HepG2 (cell line): Measurements from ENCODE around the gene SDR9C7. TPM values are rescaled to one million over a fixed set of nuclear protein-coding genes. Genes with fewer than 3 reads are reported as not detected.

Experiments used
- ATAC-seq: fragments of 200-7000 bp; cut with Tn5 transposase; 3 replicates; pipeline ENCODE4 v1.9.1; 2020; ENCODE audit warnings: mild to moderate bottlenecking, moderate library complexity
- BruUV-seq: library from RNA; stranded (reverse); fragments of 400-500 nt; replicated peaks from 2 replicates; lab custom pipeline; 2021; lab: Mats Ljungman, UMichigan
- CTCF ChIA-PET: fragments of 300-600 bp; formaldehyde crosslinking; extraction: SDS; loops from one replicate; lab custom pipeline; 2021; ENCODE audit warnings: low total read pairs, inconsistent platforms, low intra/inter-chr PET ratio; lab: Yijun Ruan, JAX
- POLR2A ChIA-PET: fragments of 350-600 bp; sonication (Branson Sonifier 250); formaldehyde crosslinking; loops from one replicate; lab custom pipeline; 2020; ENCODE audit warnings: antibody characterized with exemption, inconsistent platforms; lab: Yijun Ruan, JAX
- DNase-seq: peaks from one replicate; pipeline ENCODE4 v3.0.0-alpha.2; 2015; ENCODE audit warnings: low spot score
- FAIRE-seq: peaks from 3 replicates; lab custom pipeline; 2011; peaks lifted over from hg19 to GRCh38; lab: Jason Lieb, UNC
- H2AFZ ChIP-seq: one replicate; pipeline ENCODE4 v1.6.1; 2011; ENCODE audit warnings: low read length, inconsistent platforms
- H3K27ac ChIP-seq: fragments of 300-600 bp; 3 replicates; pipeline ENCODE4 v1.8.0; 2011; ENCODE audit warnings: mixed run types, mild to moderate bottlenecking, mixed read lengths, low read length, inconsistent platforms; ENCODE audit not compliant: insufficient read depth; ENCODE audit errors: extremely low read length
- H3K27me3 ChIP-seq, 2 experiments: fragments of 200-600 bp in 1 of 2; 2 replicates in 1 of 2; 3 replicates in 1 of 2; pipeline versions ENCODE4 v1.6.0 to v1.8.0; 2011; ENCODE audit warnings: low read length in 2 of 2, mild to moderate bottlenecking in 2 of 2, moderate library complexity in 2 of 2, inconsistent platforms in 1 of 2; ENCODE audit not compliant: insufficient read depth in 2 of 2, control insufficient read depth in 1 of 2
- H3K36me3 ChIP-seq, 2 experiments: fragments of 200-600 bp in 1 of 2; replicated peaks in 1 of 2; 2 replicates in 1 of 2; 3 replicates in 1 of 2; pipeline versions ENCODE4 v1.5.1 to v1.8.0; 2011; ENCODE audit warnings: low read length in 2 of 2, inconsistent platforms in 1 of 2; ENCODE audit not compliant: insufficient read depth in 2 of 2, control insufficient read depth in 1 of 2
- H3K4me1 ChIP-seq: 2 replicates; pipeline ENCODE4 v1.5.1; 2012; ENCODE audit warnings: low read length, inconsistent platforms; ENCODE audit not compliant: insufficient read depth
- H3K4me2 ChIP-seq: 2 replicates; pipeline ENCODE4 v1.6.0; 2011; ENCODE audit warnings: low read depth, low read length, inconsistent platforms
- H3K4me3 ChIP-seq, 3 experiments: fragments of 200-600 bp in 1 of 3; sonication (generic), shearing (Covaris generic) in 1 of 3; replicated peaks in 1 of 3; 2 replicates each; pipeline ENCODE4 v1.5.1; 2011 to 2016; ENCODE audit warnings: low read length in 3 of 3, inconsistent platforms in 2 of 3, low read depth in 2 of 3, mild to moderate bottlenecking in 2 of 3, control low read depth in 1 of 3, mixed read lengths in 1 of 3; ENCODE audit not compliant: insufficient read depth in 1 of 3
- H3K79me2 ChIP-seq: one replicate; pipeline ENCODE4 v1.6.1; 2011; ENCODE audit warnings: low read length, inconsistent platforms; ENCODE audit not compliant: insufficient read depth
- H3K9ac ChIP-seq: 2 replicates; pipeline ENCODE4 v1.6.0; 2011; ENCODE audit warnings: mild to moderate bottlenecking, low read depth, low read length, inconsistent platforms; ENCODE audit not compliant: insufficient read depth
- H3K9me3 ChIP-seq: 2 replicates; pipeline ENCODE4 v1.5.1; 2012; ENCODE audit warnings: mild to moderate bottlenecking, low read length
- H4K20me1 ChIP-seq: 2 replicates; pipeline ENCODE4 v1.6.0; 2011; ENCODE audit warnings: inconsistent platforms, mild to moderate bottlenecking, low read length, moderate library complexity; ENCODE audit not compliant: insufficient read depth
- ARNT ChIP-seq: fragments of 450-650 bp; IDR thresholded peaks from 2 replicates; pipeline ENCODE4 v1.6.1; 2017
- DMAP1 ChIP-seq: IDR thresholded peaks from 2 replicates; pipeline ENCODE4 v1.6.1; 2016
- FOXM1 ChIP-seq: sonication (generic); formaldehyde crosslinking; IDR thresholded peaks from 2 replicates; pipeline ENCODE4 v1.5.0; 2020; ENCODE audit warnings: missing genetic modification reagents
- MBNL3 ChIP-seq: fragments of 250-450 bp; sonication (Bioruptor Pico); conservative IDR thresholded peaks from 2 replicates; pipeline ENCODE4 v1.8.0; 2022; ENCODE audit warnings: mild to moderate bottlenecking, inconsistent platforms
- MEIS2 ChIP-seq: sonication (generic); formaldehyde crosslinking; IDR thresholded peaks from 2 replicates; pipeline ENCODE4 v1.9.0; 2021; ENCODE audit warnings: mild to moderate bottlenecking, missing genetic modification reagents
- POLR2G ChIP-seq: fragments of 200-400 bp; formaldehyde crosslinking; IDR thresholded peaks from 2 replicates; pipeline ENCODE4 v1.6.1; 2018; ENCODE audit warnings: mild to moderate bottlenecking, low read depth, low read length, moderate library complexity
- ZNF282 ChIP-seq: fragments of 450-650 bp; IDR thresholded peaks from 2 replicates; pipeline ENCODE4 v1.6.1; 2018; ENCODE audit not compliant: partially characterized antibody
- ZNF562 ChIP-seq: sonication (generic); formaldehyde crosslinking; IDR thresholded peaks from 2 replicates; pipeline ENCODE4 v1.8.0; 2022; ENCODE audit warnings: missing genetic modification reagents, borderline replicate concordance
- ZNF850 ChIP-seq: sonication (generic); formaldehyde crosslinking; conservative IDR thresholded peaks from 2 replicates; pipeline ENCODE4 v1.9.0; 2021; ENCODE audit warnings: mild to moderate bottlenecking, missing genetic modification reagents
- WGBS: methylation state at CpG from one replicate; pipeline ENCODE4 v1.1.6; 2017; ENCODE audit warnings: low lambda C conversion rate; 5-methylcytosine and 5-hydroxymethylcytosine counted together
- in situ Hi-C: cut with HindIII; loops from 2 replicates; pipeline ENCODE4 v1.10.0; 2017; ENCODE audit warnings: low pct_unique_long_range_greater_than_20kb; ENCODE audit not compliant: extremely low pct_ligation_motif_present
- intact Hi-C: fragments of 100-400 bp; cut with micrococcal nuclease; formaldehyde crosslinking; loops from one replicate; pipeline ENCODE4 v1.10.0; 2022; ENCODE audit not compliant: unreplicated experiment
- polyA plus RNA-seq, 8 experiments: library from polyadenylated mRNA; depleted of rRNA in 3 of 8; stranded (reverse) in 7 of 8; unstranded in 1 of 8; fragments of >200 nt; fragmentation: Illumina TruSeq in 4 of 8; extraction: Trizol in 4 of 8; gene quantifications; 2 replicates each; pipeline versions ENCODE4 v1.2.1 to v1.2.3, GENCODE V29; 2011 to 2016; ENCODE audit warnings: low read depth in 4 of 8, missing spikeins in 1 of 8, mixed read lengths in 1 of 8; ENCODE audit not compliant: insufficient read depth in 1 of 8
- total RNA-seq, 5 experiments: library from RNA; depleted of rRNA; stranded (reverse); fragments of >200 nt; fragmentation: Illumina TruSeq; extraction: Trizol; gene quantifications; 2 replicates each; pipeline ENCODE4 v1.2.3, GENCODE V29; 2016; ENCODE audit warnings: low read depth in 1 of 5
- TF ChIP-seq, protein P1 (sequence below): sonication (generic); formaldehyde crosslinking; IDR thresholded peaks from 2 replicates; pipeline ENCODE4 v1.5.1; 2020; ENCODE audit warnings: missing genetic modification reagents, mild to moderate bottlenecking, borderline replicate concordance
- TF ChIP-seq, protein P2 (sequence below): sonication (generic); formaldehyde crosslinking; IDR thresholded peaks from 2 replicates; pipeline ENCODE4 v1.8.1; 2023; ENCODE audit warnings: missing genetic modification reagents, inconsistent platforms, borderline replicate concordance

The SDR9C7 gene
- total and polyA plus RNA-seq, 2 of the 13 experiments (the other 11 are each of a cell fraction or from before 2014, with no cell fraction given) = 0.04 TPM; not detected in 1

- TF ChIP-seq ZNF850 (CRISPR knock-in tag) (no peak), ARNT (no peak), ZNF282 (no peak), FOXM1 (CRISPR knock-in tag) (no peak)
Measured at GRCh38 chr12:56932867-56933266, 1.3 kb downstream of the SDR9C7 start (continued).

- H2AFZ ChIP-seq = no peak overlapping the region
- 70% methylated on average over 5 of the region's 5 CpGs for WGBS
- peaks cover 33% of the 10 kb centered on the region for H3K4me1 ChIP-seq
- in situ Hi-C loops = no loop called here
- H3K9ac ChIP-seq = no peak overlapping the region
- no peaks in the 10 kb centered on the region for H3K36me3 ChIP-seq
- H3K4me2 ChIP-seq = no peak overlapping the region
- no peak overlapping the region for H3K27ac ChIP-seq
- H3K79me2 ChIP-seq = no peaks in the 10 kb centered on the region
- TF ChIP-seq, protein P1, sequence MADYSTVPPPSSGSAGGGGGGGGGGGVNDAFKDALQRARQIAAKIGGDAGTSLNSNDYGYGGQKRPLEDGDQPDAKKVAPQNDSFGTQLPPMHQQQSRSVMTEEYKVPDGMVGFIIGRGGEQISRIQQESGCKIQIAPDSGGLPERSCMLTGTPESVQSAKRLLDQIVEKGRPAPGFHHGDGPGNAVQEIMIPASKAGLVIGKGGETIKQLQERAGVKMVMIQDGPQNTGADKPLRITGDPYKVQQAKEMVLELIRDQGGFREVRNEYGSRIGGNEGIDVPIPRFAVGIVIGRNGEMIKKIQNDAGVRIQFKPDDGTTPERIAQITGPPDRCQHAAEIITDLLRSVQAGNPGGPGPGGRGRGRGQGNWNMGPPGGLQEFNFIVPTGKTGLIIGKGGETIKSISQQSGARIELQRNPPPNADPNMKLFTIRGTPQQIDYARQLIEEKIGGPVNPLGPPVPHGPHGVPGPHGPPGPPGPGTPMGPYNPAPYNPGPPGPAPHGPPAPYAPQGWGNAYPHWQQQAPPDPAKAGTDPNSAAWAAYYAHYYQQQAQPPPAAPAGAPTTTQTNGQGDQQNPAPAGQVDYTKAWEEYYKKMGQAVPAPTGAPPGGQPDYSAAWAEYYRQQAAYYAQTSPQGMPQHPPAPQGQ (CRISPR knock-in tag) = no peak
- TF ChIP-seq MEIS2 (CRISPR knock-in tag) (no peak), ZNF562 (CRISPR knock-in tag) (no peak), MBNL3 (CRISPR knock-in tag) (no peak), DMAP1 (CRISPR knock-in tag) (no peak), POLR2G (no peak)
- TF ChIP-seq, protein P2, sequence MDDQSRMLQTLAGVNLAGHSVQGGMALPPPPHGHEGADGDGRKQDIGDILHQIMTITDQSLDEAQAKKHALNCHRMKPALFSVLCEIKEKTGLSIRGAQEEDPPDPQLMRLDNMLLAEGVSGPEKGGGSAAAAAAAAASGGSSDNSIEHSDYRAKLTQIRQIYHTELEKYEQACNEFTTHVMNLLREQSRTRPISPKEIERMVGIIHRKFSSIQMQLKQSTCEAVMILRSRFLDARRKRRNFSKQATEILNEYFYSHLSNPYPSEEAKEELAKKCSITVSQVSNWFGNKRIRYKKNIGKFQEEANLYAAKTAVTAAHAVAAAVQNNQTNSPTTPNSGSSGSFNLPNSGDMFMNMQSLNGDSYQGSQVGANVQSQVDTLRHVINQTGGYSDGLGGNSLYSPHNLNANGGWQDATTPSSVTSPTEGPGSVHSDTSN = no peak
- no peak for ATAC-seq
- no peaks in the 10 kb centered on the region for H3K27me3 ChIP-seq
- no peak for DNase-seq
- intact Hi-C loops = no loop called here
- no peaks in the 10 kb centered on the region for H4K20me1 ChIP-seq
- ChIA-PET CTCF (no interaction called here), POLR2A (no interaction called here)
- FAIRE-seq = no peak
- no TSS peak for BruUV-seq
- no peaks in the 10 kb centered on the region for H3K9me3 ChIP-seq
- H3K4me3 ChIP-seq = no peak overlapping the region
Measured at GRCh38 chr12:56932146-56932545, 2.1 kb downstream of the SDR9C7 start.
